ENCODE data around the gene RUFY3.

Gene RUFY3

GRCh38 chr4:70759126-70759525 lies 37.4 kb downstream of the RUFY3 start:
- Histone ChIP-seq H3K27ac (ENCODE audit: low read depth, low read length) (no peak overlapping the region), H3K36me3 (ENCODE audit: control insufficient read depth, low read length) (peaks cover 27% of the 10 kb centered on the region), H3K4me1 (ENCODE audit: control insufficient read depth, low read length) (peaks cover 51% of the 10 kb centered on the region), H4K20me1 (ENCODE audit: control insufficient read depth, insufficient read depth, low read depth, low read length) (no peaks in the 10 kb centered on the region), H3K4me2 (ENCODE audit: low read length) (no peak overlapping the region), H3K27me3 (ENCODE audit: control insufficient read depth, low read length) (no peaks in the 10 kb centered on the region), H3K9me2 (replicated peaks; ENCODE audit: control insufficient read depth, low read length) (no peaks in the 10 kb centered on the region), H3K9me3 (ENCODE audit: control insufficient read depth, insufficient read depth, low read length) (no peaks in the 10 kb centered on the region), H3K79me2 (ENCODE audit: control insufficient read depth, low read length) (peaks cover 68% of the 10 kb centered on the region), H3F3A (ENCODE audit: control insufficient read depth, insufficient read depth) (peaks cover 19% of the 10 kb centered on the region), H3K4me3 (ENCODE audit: low read length) (no peak overlapping the region)
- TF ChIP-seq CTCF (IDR thresholded peaks at IDR 0.05; ENCODE audit: low read depth, low read length, poor library complexity, severe bottlenecking) = no peak
- no peak for TF ChIP-seq EZH2phosphoT487 (IDR thresholded peaks at IDR 0.05; ENCODE audit: borderline replicate concordance, low read length)

GRCh38 chr4:70759627-70760026 lies 37.9 kb downstream of the RUFY3 start:
- no peak overlapping the region for H3K4me3 ChIP-seq (ENCODE audit: low read length)
- no peaks in the 10 kb centered on the region for H3K27me3 ChIP-seq (ENCODE audit: control insufficient read depth, low read length)
- H3K9me2 ChIP-seq (replicated peaks; ENCODE audit: control insufficient read depth, low read length) = no peaks in the 10 kb centered on the region
- no peak for TF ChIP-seq EZH2phosphoT487 (IDR thresholded peaks at IDR 0.05; ENCODE audit: borderline replicate concordance, low read length)
- no peak for TF ChIP-seq CTCF (IDR thresholded peaks at IDR 0.05; ENCODE audit: low read depth, low read length, poor library complexity, severe bottlenecking)
- H3F3A ChIP-seq (ENCODE audit: control insufficient read depth, insufficient read depth) = peaks cover 15% of the 10 kb centered on the region
- H3K36me3 ChIP-seq (ENCODE audit: control insufficient read depth, low read length) = peaks cover 32% of the 10 kb centered on the region
- no peak overlapping the region for H3K27ac ChIP-seq (ENCODE audit: low read depth, low read length)
- no peak overlapping the region for H3K4me2 ChIP-seq (ENCODE audit: low read length)
- no peaks in the 10 kb centered on the region for H4K20me1 ChIP-seq (ENCODE audit: control insufficient read depth, insufficient read depth, low read depth, low read length)
- no peaks in the 10 kb centered on the region for H3K9me3 ChIP-seq (ENCODE audit: control insufficient read depth, insufficient read depth, low read length)
- peaks cover 49% of the 10 kb centered on the region for H3K4me1 ChIP-seq (ENCODE audit: control insufficient read depth, low read length)
- peaks cover 68% of the 10 kb centered on the region for H3K79me2 ChIP-seq (ENCODE audit: control insufficient read depth, low read length)

- Histone ChIP-seq H3K9me3 (ENCODE audit: control insufficient read depth, insufficient read depth, low read length) (no peaks in the 10 kb centered on the region), H3K79me2 (ENCODE audit: control insufficient read depth, low read length) (peaks cover 65% of the 10 kb centered on the region), H3F3A (ENCODE audit: control insufficient read depth, insufficient read depth) (peaks cover 6% of the 10 kb centered on the region; the same call in 1 of the 2 replicates), H4K20me1 (ENCODE audit: control insufficient read depth, insufficient read depth, low read depth, low read length) (no peaks in the 10 kb centered on the region), H3K27me3 (ENCODE audit: control insufficient read depth, low read length) (no peaks in the 10 kb centered on the region), H3K4me2 (ENCODE audit: low read length) (no peak overlapping the region), H3K27ac (ENCODE audit: low read depth, low read length) (no peak overlapping the region), H3K4me3 (ENCODE audit: low read length) (no peak overlapping the region), H3K9me2 (replicated peaks; ENCODE audit: control insufficient read depth, low read length) (no peaks in the 10 kb centered on the region), H3K36me3 (ENCODE audit: control insufficient read depth, low read length) (peaks cover 38% of the 10 kb centered on the region), H3K4me1 (ENCODE audit: control insufficient read depth, low read length) (peaks cover 40% of the 10 kb centered on the region)
- TF ChIP-seq EZH2phosphoT487 (IDR thresholded peaks at IDR 0.05; ENCODE audit: borderline replicate concordance, low read length) = no peak
- no peak for TF ChIP-seq CTCF (IDR thresholded peaks at IDR 0.05; ENCODE audit: low read depth, low read length, poor library complexity, severe bottlenecking)
Measured at GRCh38 chr4:70760662-70761061, 38.9 kb downstream of the RUFY3 start.

Measured in DOHH2 (cell line).